ENCODE measurements around the gene KRTAP5-8. TPM values are rescaled to one million over a fixed set of nuclear protein-coding genes. Genes with fewer than 3 reads are reported as not detected.

Gene KRTAP5-8
- total RNA-seq, 1 experiment from 2014 or later = not detected

- intact Hi-C loops (cut with micrococcal nuclease) = no loop called here
- Histone ChIP-seq H3K27me3 (ENCODE audit: insufficient read depth, low read length) (no peaks in the 10 kb centered on the region), H3K4me2 (ENCODE audit: low read length) (no peak overlapping the region), H3K9me2 (ENCODE audit: insufficient read depth) (no peaks in the 10 kb centered on the region), H3K36me3 (ENCODE audit: control insufficient read depth in 1 of 2, insufficient read depth in 2 of 2, low read length in 2 of 2) (no peaks in the 10 kb centered on the region), H3K4me3 (replicated peaks in 1 of 2; ENCODE audit: low read depth in 1 of 2, low read length in 2 of 2) (no peak overlapping the region), H3K9me3 (ENCODE audit: control insufficient read depth in 1 of 2, insufficient read depth in 1 of 2, low read depth in 1 of 2, low read length in 2 of 2) (no peaks in the 10 kb centered on the region), H4K20me1 (ENCODE audit: insufficient read depth) (no peaks in the 10 kb centered on the region), H3K4me1 (ENCODE audit: control insufficient read depth in 1 of 2, insufficient read depth in 2 of 2, low read length in 2 of 2) (peaks cover 0 to 8% of the 10 kb centered on the region in 2 experiments; a peak in 2 of 4 replicates), H3K27ac (ENCODE audit: low read depth, low read length) (no peak overlapping the region), H2AFZ (ENCODE audit: low read depth, low read length, poor library complexity, severe bottlenecking) (no peak overlapping the region), H3K9ac (ENCODE audit: low read length) (no peak overlapping the region), H3K79me2 (ENCODE audit: insufficient read depth, low read length) (no peaks in the 10 kb centered on the region)
- POLR2A ChIA-PET = no interaction called here
- TF ChIP-seq FOSL1 (IDR thresholded peaks at IDR 0.05; ENCODE audit: low read depth) (no peak), ELF1 (IDR thresholded peaks at IDR 0.05; ENCODE audit: borderline replicate concordance, low read depth) (no peak), SRF (IDR thresholded peaks at IDR 0.05; ENCODE audit: low read depth) (no peak), CEBPB (IDR thresholded peaks at IDR 0.05; ENCODE audit: low read depth) (no peak), EGR1 (IDR thresholded peaks at IDR 0.05; ENCODE audit: low read depth) (no peak), RAD21 (IDR thresholded peaks at IDR 0.05; ENCODE audit: low read depth) (no peak), YY1 (IDR thresholded peaks at IDR 0.05; ENCODE audit: extremely low read depth, insufficient replicate concordance, low read depth, low read length) (no peak), POLR2AphosphoS5 (IDR thresholded peaks at IDR 0.05; ENCODE audit: low read depth, low read length) (no peak), SIN3A (IDR thresholded peaks at IDR 0.05; ENCODE audit: low read depth) (no peak), CBX3 (IDR thresholded peaks at IDR 0.05; ENCODE audit: low read depth) (no peak), TCF7L2 (IDR thresholded peaks at IDR 0.05; ENCODE audit: borderline replicate concordance, extremely low read depth, insufficient read depth, insufficient read length) (no peak), JUND (IDR thresholded peaks at IDR 0.05) (no peak), CTCF (IDR thresholded peaks at IDR 0.05 in 2 of 3, conservative IDR thresholded peaks at IDR 0.05 in 1 of 3; ENCODE audit: borderline replicate concordance in 1 of 3, insufficient read depth in 1 of 3, low read depth in 2 of 3, low read length in 2 of 3) (no peak)
- TF ChIP-seq, protein P1, sequence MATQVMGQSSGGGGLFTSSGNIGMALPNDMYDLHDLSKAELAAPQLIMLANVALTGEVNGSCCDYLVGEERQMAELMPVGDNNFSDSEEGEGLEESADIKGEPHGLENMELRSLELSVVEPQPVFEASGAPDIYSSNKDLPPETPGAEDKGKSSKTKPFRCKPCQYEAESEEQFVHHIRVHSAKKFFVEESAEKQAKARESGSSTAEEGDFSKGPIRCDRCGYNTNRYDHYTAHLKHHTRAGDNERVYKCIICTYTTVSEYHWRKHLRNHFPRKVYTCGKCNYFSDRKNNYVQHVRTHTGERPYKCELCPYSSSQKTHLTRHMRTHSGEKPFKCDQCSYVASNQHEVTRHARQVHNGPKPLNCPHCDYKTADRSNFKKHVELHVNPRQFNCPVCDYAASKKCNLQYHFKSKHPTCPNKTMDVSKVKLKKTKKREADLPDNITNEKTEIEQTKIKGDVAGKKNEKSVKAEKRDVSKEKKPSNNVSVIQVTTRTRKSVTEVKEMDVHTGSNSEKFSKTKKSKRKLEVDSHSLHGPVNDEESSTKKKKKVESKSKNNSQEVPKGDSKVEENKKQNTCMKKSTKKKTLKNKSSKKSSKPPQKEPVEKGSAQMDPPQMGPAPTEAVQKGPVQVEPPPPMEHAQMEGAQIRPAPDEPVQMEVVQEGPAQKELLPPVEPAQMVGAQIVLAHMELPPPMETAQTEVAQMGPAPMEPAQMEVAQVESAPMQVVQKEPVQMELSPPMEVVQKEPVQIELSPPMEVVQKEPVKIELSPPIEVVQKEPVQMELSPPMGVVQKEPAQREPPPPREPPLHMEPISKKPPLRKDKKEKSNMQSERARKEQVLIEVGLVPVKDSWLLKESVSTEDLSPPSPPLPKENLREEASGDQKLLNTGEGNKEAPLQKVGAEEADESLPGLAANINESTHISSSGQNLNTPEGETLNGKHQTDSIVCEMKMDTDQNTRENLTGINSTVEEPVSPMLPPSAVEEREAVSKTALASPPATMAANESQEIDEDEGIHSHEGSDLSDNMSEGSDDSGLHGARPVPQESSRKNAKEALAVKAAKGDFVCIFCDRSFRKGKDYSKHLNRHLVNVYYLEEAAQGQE (IDR thresholded peaks at IDR 0.05; ENCODE audit: low read depth) = no peak
- TF ChIP-seq, protein P2, sequence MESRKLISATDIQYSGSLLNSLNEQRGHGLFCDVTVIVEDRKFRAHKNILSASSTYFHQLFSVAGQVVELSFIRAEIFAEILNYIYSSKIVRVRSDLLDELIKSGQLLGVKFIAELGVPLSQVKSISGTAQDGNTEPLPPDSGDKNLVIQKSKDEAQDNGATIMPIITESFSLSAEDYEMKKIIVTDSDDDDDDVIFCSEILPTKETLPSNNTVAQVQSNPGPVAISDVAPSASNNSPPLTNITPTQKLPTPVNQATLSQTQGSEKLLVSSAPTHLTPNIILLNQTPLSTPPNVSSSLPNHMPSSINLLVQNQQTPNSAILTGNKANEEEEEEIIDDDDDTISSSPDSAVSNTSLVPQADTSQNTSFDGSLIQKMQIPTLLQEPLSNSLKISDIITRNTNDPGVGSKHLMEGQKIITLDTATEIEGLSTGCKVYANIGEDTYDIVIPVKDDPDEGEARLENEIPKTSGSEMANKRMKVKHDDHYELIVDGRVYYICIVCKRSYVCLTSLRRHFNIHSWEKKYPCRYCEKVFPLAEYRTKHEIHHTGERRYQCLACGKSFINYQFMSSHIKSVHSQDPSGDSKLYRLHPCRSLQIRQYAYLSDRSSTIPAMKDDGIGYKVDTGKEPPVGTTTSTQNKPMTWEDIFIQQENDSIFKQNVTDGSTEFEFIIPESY (IDR thresholded peaks at IDR 0.05; ENCODE audit: extremely low read depth, insufficient replicate concordance, low read length) = no peak
- TF ChIP-seq, protein P3, sequence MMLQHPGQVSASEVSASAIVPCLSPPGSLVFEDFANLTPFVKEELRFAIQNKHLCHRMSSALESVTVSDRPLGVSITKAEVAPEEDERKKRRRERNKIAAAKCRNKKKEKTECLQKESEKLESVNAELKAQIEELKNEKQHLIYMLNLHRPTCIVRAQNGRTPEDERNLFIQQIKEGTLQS (IDR thresholded peaks at IDR 0.05) = no peak
- RAD21 ChIA-PET (ENCODE audit: low non-redundant PET in 1 of 2, low total read pairs in 2 of 2, uncharacterized antibody in 2 of 2, unreplicated experiment in 2 of 2) = no interaction called here
- no peak for ATAC-seq
- BruUV-seq (replicated peaks) = no TSS peak
- CTCF ChIA-PET = no interaction called here
- no peak for DNase-seq (ENCODE audit: low read depth, low spot score)
Observed at GRCh38 chr11:71538666-71538990, 803 bp downstream of the KRTAP5-8 start.

Measured in HCT116 (cell line).